Fibroblast of skin of left quadriceps (primary cell): ENCODE measurements around the gene ASIC4.

Source experiments
- DNase-seq, 2 experiments: peaks; one replicate each; pipeline ENCODE4 v3.0.0-alpha.2; 2013; ENCODE audit warnings: low read depth in 2 of 2

The ASIC4 gene

DNA sequence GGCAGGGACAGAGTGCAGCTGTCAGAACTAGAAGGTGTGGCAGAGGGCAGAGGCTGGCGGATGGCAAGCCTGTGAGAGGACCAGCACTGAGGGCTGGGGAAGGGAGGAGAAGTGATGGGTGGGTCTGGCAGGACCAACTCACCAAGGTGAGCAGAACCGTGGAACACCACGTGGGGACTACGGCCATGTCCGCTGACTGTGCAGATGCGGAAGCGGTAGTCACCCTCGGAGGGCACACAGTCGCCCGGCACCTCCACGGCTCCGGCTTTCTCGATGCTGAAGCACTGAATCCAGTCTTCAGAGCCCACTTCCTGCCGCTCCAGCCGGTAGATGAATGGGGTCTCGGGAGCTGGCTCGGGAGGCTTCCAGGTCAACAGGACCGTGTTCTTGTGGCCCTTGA is 52.8 kb downstream of the ASIC4 start:
- DNase-seq = no peak

DNA sequence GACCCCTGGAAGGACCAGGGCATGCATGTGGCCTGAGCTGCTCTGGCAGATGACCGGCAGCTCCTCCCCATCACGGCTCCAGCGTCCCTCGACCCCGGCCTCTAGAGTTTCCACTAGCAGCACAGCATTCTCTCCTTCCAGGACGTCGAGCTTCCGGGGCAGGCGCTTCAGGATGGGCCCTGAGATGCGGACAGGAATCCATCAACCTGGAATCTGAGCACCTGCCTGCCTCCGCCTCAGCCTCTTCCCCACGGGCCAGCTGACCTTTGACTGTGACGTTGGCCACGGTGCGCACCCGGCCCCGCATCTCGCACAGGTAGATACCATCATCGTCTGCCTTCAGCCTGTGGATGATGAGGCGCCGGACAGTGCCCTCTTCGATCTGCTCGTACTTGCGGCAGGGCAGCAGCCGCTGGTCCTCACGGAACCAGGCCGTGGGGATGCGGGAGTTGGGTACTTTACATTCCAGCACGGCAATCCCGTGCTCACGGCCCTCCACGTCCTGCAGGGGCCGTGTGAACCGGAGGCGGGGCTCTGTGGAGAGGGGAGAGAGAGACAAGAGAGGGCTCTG is 53.6 kb downstream of the ASIC4 start:
- DNase-seq = no peak

DNA sequence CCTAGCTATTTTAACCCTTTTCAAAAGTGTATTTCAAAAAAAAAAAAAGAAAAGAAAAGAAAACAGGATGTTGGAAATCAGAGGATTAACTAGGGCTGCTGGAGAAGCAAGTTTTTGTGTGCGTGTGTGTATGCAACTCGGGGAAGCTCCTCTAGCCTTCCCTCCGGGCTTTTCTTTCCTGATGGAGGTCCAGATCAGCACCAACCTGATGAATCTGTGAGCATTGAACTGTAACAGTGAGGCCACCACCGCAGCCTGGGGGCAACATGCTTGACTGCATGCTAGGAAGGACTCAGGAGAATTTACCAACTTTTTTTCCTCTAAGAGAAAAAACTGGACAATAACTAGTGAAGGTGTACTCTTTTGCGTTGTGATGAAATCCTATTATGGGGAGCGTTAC is 54.8 kb downstream of the ASIC4 start:
- DNase-seq = no peak

DNA sequence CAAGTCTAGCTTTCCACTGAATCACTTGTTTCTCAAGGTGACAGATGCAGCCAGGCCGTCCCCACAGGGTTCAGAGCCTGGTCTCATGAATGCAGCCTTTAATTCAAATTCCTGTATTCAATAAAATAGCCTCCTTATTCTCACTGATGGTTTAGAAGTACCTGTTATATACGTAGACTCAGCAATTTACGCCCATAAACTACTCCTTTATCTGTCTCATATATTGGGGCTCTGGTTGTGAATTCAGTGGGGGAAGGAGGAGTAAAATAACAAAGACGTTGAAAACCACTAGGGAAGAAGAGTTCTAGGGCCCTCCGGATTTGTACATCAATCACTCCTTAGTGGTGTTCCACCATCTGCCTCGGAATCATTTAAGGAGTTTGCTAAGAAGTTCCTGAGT is 55.4 kb downstream of the ASIC4 start:
- no peak for DNase-seq

DNA sequence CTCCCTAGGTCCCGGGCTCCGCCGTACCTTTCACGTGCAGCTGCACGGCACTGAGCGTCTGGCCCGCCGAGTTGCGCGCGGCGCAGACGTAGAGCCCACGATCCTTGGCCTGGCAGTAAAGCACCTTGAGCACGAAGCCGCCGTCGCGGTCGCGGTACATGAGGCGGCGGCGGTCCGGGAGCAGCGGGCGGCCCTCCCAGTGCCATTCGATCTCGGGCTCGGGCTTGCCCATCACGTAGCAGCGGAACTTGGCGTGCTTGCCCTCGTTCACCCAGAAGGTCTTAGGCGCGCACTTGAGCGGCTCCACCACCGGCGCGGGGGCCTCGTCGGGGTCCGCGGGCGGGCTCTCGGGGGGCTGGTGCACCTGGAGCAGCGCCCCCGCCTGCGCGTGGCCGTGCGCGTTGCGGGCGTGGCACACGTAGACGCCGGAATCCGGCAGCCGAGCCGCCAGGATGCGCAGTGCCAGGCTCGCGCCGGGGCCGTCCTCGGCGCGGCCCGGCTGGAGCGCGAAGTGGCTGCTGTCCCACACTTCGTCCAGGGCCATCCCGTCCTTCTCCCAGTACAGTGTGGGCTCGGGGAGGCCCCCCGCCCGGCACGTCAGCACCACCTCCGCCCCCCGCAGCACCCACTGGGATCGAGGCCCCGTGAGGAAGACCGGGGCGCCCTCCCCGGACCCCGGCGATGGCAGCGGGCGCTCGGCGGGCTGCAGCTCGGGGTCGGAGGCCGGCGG is 56.1 kb downstream of the ASIC4 start:
- DNase-seq = no peak

DNA sequence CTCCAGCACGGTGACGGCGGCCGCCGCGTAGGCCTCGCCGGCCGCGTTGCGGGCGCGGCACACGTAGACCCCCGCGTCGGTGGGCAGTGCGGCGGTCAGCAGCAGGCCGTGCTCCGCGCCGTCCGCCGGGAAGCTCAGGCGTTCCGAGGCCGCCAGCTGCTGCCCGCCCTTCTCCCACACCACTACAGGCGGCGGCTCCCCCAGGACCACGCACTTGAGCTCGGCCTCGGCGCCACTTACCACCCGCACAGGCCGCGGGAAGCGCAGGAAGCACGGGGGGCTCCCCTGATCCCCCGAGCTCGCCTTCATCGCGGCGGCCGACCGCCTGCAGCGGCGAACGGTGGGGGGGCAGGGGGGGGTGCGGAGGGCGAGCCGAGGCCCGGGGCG is 56.6 kb downstream of the ASIC4 start:
- DNase-seq = no peak

DNA sequence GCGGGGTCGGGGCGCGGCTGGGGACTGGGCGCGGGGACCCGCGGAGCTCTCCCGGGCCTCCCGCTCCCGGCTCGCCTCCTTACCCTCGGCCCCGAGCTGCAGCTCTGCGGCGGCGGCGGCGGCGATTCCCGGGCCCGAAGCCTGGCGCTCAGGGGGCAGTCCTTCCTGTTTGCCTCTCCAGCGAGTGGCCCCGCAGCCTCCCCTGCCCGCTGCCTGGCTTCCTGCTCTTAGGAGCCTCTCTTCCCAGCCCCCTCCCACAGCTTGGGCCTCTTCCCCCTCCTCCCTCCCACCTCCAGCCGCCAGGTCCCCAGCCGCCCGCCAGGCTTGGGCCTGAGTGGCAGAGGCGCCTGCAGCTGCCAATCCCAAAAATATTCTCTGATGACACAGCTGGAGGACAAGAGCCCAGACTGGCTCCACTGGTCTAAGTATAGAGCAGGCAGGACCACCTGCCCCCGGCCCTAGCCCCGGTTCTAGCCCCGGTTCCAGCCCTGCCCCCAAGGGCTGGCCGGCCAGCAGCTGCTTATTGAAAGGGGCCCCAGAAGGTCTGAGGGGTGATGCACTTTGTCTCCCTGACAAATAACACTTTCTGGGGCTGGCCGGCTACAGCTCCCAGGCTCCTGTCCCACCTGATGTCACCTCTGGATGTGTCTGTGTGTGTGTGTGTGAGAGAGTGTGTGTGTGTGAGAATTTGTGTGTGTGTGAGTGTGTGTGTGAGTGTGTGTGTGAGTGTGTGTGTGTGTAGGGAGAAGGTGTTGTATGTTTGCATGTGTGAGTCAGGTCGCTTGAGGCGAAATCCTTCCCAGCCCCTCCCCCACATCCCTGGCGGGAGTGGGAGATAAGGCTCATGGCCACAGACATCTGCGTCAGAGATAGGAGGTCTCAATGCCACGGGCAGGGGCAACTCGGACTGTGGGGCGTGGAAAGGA is 57.3 kb downstream of the ASIC4 start, which contains the start of gene OBSL1:
Gene OBSL1 (minus strand): TSS at position 229 of the 926 bp plus-strand sequence. CDS start 307 bp downstream, outside the sequence.
- DNase-seq = peak; percentile 44 to 53

DNA sequence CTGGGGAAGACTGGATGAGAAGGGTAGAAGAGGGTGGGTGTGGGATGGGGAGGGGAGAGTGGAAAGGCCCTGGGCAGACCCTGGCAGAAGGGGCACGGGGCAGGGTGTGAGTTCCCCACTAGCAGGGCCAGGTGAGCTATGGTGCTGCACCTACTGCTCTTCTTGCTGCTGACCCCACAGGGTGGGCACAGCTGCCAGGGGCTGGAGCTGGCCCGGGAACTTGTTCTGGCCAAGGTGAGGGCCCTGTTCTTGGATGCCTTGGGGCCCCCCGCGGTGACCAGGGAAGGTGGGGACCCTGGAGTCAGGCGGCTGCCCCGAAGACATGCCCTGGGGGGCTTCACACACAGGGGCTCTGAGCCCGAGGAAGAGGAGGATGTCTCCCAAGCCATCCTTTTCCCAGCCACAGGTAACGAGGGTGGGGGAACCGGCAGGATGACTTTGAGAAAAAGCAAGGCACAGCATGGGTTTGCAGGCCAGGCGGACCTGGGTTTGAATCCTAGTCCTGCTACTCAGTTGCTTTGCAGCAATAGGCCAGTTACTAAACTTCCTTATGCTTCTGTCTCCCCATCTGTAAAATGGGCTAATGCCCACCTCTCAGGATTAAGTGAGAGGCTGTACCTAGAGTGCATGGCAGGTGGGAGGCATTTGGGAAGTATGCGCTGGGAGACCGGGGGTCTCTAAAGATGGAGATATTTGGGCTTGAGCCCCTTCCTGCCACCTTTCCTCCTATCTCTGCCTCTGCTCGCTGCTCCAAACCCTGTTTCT is 58.1 kb downstream of the ASIC4 start, which contains the start of gene INHA:
Gene INHA (plus strand): TSS at position 74 of the 765 bp plus-strand sequence. CDS start 65 bp downstream, at position 139.
- no peak for DNase-seq

DNA sequence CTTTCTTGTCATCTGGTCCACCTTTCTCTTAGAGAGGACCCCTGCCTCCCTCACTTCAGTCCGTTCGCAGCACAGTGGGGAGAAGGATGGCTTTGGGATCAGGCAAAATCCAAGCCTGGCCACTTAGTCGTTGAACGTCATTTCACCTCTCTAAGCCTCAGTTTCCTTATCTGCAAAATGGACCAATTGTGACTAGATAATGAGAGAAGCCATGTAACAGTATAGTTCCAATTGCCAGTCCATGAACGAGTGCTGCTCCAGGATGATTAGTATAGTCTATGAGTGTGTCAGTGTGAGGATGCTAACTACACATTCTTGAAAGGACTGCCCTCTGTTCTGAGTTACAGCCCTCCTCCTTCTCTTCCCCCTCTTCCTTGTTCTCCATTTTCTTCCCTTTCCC is 58.9 kb downstream of the ASIC4 start:
- DNase-seq = no peak

DNA sequence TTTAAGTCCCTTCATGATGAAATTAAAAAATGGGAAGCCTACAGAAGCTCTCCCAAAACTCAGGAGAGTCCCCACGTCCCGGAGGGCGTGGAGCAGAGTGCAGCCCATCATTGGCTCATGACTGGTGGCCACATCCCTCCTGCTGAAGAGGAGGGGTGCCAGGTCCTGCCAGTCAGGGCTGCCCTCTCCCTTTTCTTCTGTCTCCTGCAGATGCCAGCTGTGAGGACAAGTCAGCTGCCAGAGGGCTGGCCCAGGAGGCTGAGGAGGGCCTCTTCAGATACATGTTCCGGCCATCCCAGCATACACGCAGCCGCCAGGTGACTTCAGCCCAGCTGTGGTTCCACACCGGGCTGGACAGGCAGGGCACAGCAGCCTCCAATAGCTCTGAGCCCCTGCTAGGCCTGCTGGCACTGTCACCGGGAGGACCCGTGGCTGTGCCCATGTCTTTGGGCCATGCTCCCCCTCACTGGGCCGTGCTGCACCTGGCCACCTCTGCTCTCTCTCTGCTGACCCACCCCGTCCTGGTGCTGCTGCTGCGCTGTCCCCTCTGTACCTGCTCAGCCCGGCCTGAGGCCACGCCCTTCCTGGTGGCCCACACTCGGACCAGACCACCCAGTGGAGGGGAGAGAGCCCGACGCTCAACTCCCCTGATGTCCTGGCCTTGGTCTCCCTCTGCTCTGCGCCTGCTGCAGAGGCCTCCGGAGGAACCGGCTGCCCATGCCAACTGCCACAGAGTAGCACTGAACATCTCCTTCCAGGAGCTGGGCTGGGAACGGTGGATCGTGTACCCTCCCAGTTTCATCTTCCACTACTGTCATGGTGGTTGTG is 60.4 kb downstream of the ASIC4 start:
- DNase-seq = no peak

DNA sequence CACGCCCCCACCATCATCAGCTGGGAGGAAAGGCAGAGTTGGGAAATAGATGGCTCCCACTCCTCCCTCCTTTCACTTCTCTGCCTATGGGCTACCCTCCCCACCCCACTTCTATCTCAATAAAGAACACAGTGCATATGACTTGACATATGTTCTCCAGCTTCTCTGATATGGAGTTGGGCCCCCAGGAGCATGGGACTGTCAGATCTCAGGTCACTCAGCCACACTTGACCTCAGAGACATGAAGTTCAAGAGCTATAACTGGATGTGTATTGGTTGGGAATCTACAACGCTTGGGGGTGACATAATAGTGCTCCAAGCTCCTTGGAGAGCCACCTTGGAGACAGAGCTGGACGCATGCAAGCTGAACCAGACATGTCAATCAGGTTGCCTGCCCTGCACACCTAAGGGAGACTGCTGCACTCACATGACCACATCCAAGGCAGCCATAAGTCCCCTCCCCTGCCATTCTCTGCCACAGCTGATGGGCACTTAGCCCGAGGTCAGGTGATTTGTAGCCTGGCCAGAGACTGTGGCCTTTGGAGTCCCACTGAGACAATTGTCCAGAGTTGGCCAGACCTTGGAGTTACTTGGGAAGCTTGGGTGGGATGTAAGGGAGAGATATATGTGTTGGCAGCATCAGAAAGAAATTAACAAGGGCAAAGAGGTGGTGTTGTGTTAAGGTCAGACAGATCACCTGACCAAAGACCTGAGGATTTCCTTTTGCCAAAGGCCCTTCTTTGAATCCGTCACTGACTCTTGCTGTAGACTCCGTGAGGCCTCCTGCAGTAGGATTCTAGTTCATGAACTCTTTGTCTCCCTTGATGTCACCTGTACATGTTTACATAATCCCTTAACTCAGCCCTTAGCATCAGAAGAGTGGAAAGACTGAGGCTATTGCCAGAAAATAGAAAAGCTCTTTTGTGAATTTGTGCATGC is 61.6 kb downstream of the ASIC4 start:
- no peak for DNase-seq

DNA sequence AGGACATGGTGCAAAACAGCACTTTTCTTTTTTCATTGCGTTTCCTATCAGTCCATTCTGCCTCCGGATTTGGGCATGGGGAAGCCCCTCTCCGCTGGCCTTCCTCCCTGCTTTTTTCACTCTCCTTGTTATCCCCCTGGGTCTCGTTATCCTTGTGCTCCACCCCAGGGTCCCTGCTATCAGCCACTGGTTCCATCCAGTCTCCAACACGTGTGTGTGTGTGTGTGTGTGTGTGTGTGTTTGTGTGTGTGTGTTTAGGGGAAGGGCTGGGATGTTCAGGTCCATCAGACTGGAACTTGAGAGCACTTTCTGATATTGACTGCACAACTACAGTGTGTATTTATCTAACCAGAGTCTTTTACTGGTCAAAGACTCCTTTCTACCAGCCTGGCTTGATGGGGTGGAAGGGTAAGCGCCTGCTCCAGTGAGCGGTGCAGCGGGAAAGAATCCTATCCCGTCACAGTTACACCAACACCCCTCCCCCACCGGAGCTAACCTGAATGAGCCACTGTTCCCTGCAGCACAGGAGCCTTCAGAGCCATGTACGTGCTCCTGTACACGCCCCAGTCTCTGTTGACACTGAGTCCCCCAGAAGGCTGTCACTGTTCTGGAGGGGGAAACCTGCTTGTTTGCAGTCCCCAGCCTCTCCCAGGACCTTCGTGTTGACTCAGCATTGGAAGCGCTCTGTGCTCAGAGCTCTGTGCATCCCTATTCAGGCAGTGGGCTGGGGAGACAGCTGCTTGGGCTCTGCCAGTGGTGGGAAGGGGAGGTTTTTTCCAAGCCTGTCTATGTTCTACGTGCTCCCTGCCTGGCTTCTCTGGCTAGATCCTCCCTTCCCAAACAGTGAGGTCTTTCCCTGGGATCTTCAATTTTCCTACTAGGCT is 62.5 kb downstream of the ASIC4 start:
- no peak for DNase-seq

DNA sequence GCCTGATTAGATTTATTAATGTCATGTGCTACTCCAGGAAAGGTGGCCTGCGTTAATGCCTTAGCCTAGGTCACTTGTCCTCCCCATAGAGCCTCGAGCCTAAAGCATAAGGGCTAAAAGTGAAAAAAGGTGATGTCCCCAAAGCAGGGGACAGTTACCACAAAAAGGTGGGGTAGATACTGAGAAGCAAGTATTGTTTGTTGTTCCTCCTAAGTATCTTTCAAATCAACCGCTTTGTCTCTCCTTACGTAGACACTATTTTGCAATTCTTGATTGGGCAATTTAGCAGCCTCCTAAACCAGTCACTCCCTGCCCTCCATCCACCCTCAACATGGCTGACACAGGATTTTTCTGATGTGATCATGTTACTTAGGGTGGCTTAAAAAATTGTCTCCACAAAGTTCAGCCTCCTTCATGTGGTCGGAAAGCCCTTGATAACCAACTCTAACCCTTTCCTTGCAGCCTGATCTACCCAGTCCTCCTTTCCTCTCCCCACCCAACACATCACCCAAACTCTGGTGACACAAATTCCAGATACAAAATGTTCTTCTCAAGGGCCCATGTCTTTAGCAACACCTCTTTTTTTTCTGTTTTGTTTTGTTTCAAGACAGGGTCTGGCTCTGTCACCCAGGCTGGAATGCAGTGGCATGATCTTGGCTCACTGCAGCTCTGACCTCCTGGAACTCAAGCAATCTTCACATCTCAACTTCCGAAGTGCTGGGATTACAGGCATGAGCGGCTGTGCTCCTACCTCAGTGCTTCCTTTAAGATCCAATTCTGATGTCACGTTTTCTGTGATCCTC is 64.7 kb downstream of the ASIC4 start:
- DNase-seq = no peak

DNA sequence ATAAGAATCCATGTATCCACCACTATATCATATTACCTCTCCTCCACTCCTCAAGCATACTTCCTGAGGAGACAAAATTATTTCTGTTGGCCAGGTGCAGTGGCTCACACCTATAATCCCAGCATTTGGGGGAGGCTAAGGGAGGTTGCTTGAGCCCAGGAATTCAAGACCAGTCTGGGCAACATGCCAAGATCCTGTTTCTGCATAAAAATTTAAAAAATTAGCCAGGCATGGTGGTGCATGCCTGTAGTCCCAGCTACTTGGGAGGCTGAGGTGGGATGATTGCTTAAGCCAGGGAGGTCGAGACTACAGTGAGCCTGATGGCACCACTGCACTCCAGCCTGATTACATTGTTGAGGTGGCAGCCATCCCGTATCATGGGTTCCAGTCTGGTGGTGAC is 67.1 kb downstream of the ASIC4 start:
- no peak for DNase-seq
